Measurements from ENCODE around the gene RNF182. TPM values are rescaled to one million over a fixed set of nuclear protein-coding genes. Genes with fewer than 3 reads are reported as not detected.

RNF182 gene
- total RNA-seq, 2 experiments from 2014 or later, result not detected

DNA sequence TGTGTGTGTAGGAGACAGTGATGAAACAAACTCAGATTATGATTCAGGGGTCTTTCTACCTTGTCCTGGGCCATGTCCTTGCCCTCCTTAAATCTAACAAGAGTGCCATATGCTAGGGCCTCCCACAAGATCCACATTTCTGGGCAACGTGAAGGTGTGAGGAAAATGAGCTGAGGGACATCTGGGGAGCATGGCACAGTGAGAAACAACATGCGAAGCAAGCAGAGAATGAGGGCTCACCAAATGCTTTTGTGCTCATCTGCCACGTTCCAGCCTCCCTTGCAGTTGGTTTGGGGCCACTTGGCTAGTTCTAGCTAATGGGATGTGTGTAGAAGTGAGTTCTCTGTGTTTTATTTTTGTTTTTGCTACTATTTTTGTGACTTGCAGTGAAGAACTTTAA lies 21.4 kb upstream of the RNF182 start:
- no peaks in the 10 kb centered on the region for H3K4me1 Mint-ChIP-seq (ENCODE audit: low read depth)
- TF ChIP-seq, protein P1, sequence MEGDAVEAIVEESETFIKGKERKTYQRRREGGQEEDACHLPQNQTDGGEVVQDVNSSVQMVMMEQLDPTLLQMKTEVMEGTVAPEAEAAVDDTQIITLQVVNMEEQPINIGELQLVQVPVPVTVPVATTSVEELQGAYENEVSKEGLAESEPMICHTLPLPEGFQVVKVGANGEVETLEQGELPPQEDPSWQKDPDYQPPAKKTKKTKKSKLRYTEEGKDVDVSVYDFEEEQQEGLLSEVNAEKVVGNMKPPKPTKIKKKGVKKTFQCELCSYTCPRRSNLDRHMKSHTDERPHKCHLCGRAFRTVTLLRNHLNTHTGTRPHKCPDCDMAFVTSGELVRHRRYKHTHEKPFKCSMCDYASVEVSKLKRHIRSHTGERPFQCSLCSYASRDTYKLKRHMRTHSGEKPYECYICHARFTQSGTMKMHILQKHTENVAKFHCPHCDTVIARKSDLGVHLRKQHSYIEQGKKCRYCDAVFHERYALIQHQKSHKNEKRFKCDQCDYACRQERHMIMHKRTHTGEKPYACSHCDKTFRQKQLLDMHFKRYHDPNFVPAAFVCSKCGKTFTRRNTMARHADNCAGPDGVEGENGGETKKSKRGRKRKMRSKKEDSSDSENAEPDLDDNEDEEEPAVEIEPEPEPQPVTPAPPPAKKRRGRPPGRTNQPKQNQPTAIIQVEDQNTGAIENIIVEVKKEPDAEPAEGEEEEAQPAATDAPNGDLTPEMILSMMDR (IDR thresholded peaks at IDR 0.05), result no peak
- intact Hi-C loops (cut with micrococcal nuclease), result no loop called here
- ChIA-PET POLR2A (no interaction called here), CTCF (interaction anchor here (1.1 to 1.6 kb wide), 2 partner anchors 73 to 108 kb away, joined by 3 to 4 read pairs; no protein-coding TSS in a partner anchor)
- H3K9me3 Mint-ChIP-seq, result no peaks in the 10 kb centered on the region
- no peak overlapping the region for H3K4me3 Mint-ChIP-seq
- peaks cover 24% of the 10 kb centered on the region for H3K27me3 Mint-ChIP-seq
- no peak for ATAC-seq
- H3K27ac Mint-ChIP-seq, result no peak overlapping the region
- no peak for DNase-seq
- H3K36me3 Mint-ChIP-seq (ENCODE audit: low read depth), result no peaks in the 10 kb centered on the region

DNA sequence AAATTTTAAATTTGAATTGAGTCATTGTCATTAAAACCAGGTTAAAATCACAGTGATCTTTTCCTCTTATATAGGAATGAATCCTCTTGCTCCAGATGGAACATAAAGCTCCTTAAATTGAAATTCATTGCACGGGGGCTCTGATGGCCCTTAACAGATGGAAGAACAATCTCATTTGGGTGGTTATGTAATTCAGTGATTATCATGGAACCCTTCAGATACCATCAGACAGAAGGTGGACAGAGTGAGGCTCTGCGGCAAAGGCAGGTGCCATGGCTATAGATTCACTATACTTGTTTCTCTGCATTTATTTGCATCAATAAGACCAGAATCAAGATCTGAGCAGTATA lies 17.8 kb upstream of the RNF182 start:
- H3K27ac Mint-ChIP-seq, result no peak overlapping the region
- no peak for DNase-seq
- TF ChIP-seq, protein P1 (IDR thresholded peaks at IDR 0.05), result no peak
- H3K9me3 Mint-ChIP-seq, result no peaks in the 10 kb centered on the region
- H3K4me1 Mint-ChIP-seq (ENCODE audit: low read depth), result no peaks in the 10 kb centered on the region
- intact Hi-C loops (cut with micrococcal nuclease), result no loop called here
- no peaks in the 10 kb centered on the region for H3K36me3 Mint-ChIP-seq (ENCODE audit: low read depth)
- CTCF ChIA-PET, result interaction anchor here (7.5 to 8.1 kb wide), 2 partner anchors 139 to 161 kb away, joined by 68 to 88 read pairs; no protein-coding TSS in a partner anchor
- no peak overlapping the region for H3K4me3 Mint-ChIP-seq
- POLR2A ChIA-PET, result no interaction called here
- ATAC-seq, result no peak
- H3K27me3 Mint-ChIP-seq, result peaks cover 28% of the 10 kb centered on the region

DNA sequence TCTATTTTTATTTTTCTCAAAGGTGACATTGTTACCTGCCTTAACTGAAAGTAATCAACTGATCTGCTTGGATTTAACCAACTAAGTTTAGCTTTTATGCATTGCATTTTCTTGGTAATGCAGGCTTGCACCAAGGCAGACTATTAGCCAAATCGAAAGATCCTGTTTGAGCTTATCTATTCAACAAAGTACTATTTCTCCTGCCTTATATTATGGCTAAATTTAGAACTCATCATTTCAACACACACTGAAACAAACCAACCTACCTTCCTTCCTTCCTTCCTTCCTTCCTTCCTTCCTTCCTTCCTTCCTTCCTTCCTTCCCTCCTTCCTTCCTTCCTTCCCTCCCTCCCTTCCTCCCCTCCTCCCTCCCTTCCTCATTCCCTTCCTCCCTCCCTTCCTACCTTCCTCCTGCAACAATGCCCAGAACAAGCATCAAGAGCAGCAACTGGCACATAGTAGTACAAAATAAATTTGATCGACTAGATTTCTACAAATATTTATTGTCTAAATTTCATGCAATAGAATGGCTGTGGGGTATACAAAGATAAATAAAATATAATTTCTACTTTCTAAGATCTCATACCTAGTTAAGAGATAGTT lies 17.0 kb upstream of the RNF182 start:
- TF ChIP-seq, protein P1 (IDR thresholded peaks at IDR 0.05), result no peak
- Mint-ChIP-seq H3K27ac (no peak overlapping the region), H3K9me3 (no peaks in the 10 kb centered on the region), H3K27me3 (peaks cover 30% of the 10 kb centered on the region), H3K36me3 (ENCODE audit: low read depth) (no peaks in the 10 kb centered on the region), H3K4me1 (ENCODE audit: low read depth) (no peaks in the 10 kb centered on the region), H3K4me3 (no peak overlapping the region)
- POLR2A ChIA-PET, result no interaction called here
- ATAC-seq, result no peak
- intact Hi-C loops (cut with micrococcal nuclease), result loop anchor here (2.0 kb wide), 1 partner anchor 237 kb away; no protein-coding TSS in a partner anchor
- DNase-seq, result no peak
- CTCF ChIA-PET, result interaction anchor here (0.8 to 8.1 kb wide), 21 partner anchors 8 to 1305 kb away, joined by 3 to 88 read pairs (median 7); partner anchors contain the start of gene RNF182

DNA sequence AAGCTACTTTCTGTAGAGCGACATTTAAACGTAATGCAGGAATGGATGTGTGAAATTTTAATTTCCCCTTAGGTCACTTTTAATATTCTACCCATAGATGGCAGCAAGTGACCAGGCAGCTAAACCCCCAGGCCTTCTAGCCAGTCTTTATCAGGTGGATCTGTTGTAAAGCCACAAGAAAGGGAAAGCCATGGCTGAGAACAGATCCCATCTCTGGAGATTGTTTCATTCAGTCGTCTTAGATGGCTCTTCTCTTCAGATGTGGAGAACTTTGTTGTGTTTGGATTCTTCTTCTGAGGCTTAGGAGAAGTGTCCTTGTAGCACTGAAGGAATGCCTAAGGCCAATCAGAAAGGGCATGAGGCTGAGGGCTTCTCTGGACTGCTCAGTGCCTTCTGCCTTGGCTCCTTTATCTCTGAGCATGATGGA lies 15.8 kb upstream of the RNF182 start:
- POLR2A ChIA-PET, result no interaction called here
- CTCF ChIA-PET, result interaction anchor here (0.7 to 8.1 kb wide), 52 partner anchors 9 to 1304 kb away, joined by 3 to 88 read pairs (median 4); partner anchors contain the start of gene RNF182
- intact Hi-C loops (cut with micrococcal nuclease), result loop anchor here (2.0 kb wide), 1 partner anchor 236 kb away; no protein-coding TSS in a partner anchor

DNA sequence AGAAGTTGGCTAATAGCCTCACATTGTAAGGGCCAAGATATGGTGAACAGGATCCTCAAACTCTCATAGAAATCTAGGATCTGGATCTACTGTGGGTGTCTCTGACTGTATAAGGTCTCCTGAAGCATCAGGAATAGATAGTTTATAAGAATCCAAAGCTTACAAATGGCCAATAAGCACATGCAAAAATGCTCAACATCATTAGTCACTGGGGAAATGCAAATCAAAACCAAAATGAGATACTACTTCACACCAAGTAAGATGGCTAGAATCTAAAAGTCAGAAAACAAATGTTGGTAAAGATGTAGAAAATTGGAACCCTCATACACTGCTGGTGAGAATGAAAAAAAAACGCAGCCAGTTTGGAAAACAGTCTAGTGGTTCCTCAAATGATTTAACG lies 14.3 kb upstream of the RNF182 start:
- CTCF ChIA-PET, result interaction anchor here (0.8 to 8.1 kb wide), 7 partner anchors 13 to 235 kb away, joined by 3 to 88 read pairs (median 11); partner anchors contain the start of gene RNF182
- Mint-ChIP-seq H3K27me3 (peaks cover 28% of the 10 kb centered on the region), H3K9me3 (no peaks in the 10 kb centered on the region)

More for the DNA sequence above, 15.8 kb upstream of the RNF182 start:
- TF ChIP-seq, protein P1 (IDR thresholded peaks at IDR 0.05), result peak; percentile 71
- DNase-seq, result peak; percentile 49
- no peaks in the 10 kb centered on the region for H3K36me3 Mint-ChIP-seq (ENCODE audit: low read depth)
- no peak overlapping the region for H3K27ac Mint-ChIP-seq
- no peaks in the 10 kb centered on the region for H3K9me3 Mint-ChIP-seq
- H3K27me3 Mint-ChIP-seq, result peaks cover 29% of the 10 kb centered on the region
- peak; percentile 79 for ATAC-seq
- no peak overlapping the region for H3K4me3 Mint-ChIP-seq
- no peaks in the 10 kb centered on the region for H3K4me1 Mint-ChIP-seq (ENCODE audit: low read depth)

More for the DNA sequence above, 14.3 kb upstream of the RNF182 start:
- Mint-ChIP-seq H3K4me1 (ENCODE audit: low read depth) (no peaks in the 10 kb centered on the region), H3K36me3 (ENCODE audit: low read depth) (no peaks in the 10 kb centered on the region), H3K4me3 (no peak overlapping the region), H3K27ac (no peak overlapping the region)
- intact Hi-C loops (cut with micrococcal nuclease), result loop anchor here (5.0 kb wide), 1 partner anchor 137 kb away; no protein-coding TSS in a partner anchor
- TF ChIP-seq, protein P1 (IDR thresholded peaks at IDR 0.05), result no peak
- DNase-seq (no peak), ATAC-seq (no peak)
- POLR2A ChIA-PET, result no interaction called here
